Uterus (tissue), 4 donors: ENCODE results near the gene CENPO. TPM values are rescaled to one million over a fixed set of nuclear protein-coding genes. Genes with fewer than 3 reads are reported as not detected.

Experiments
- DNase-seq, 2 donors: peaks; one replicate each; pipeline ENCODE4 v3.0.0-alpha.2; 2019 to 2020
- H3K27ac ChIP-seq, 2 donors: fragments of 200-600 bp; sonication (generic); 1 replicate in 1 of 2; 2 replicates in 1 of 2; pipeline ENCODE4 v1.5.1; 2016 to 2018
- H3K27me3 ChIP-seq, 2 donors: fragments of 200-600 bp; sonication (generic); one replicate each; pipeline ENCODE4 v1.5.1; 2018 to 2019; ENCODE audit warnings: control low read depth in 1 of 2
- H3K36me3 ChIP-seq, 2 donors: fragments of 200-600 bp; sonication (generic); one replicate each; pipeline ENCODE4 v1.5.1; 2019; ENCODE audit warnings: control low read depth in 1 of 2
- H3K4me1 ChIP-seq, 2 donors: fragments of 200-600 bp; sonication (generic); one replicate each; pipeline ENCODE4 v1.5.1; 2018 to 2019; ENCODE audit warnings: control low read depth in 1 of 2
- H3K4me3 ChIP-seq, 2 donors: fragments of 200-600 bp; sonication (generic); 1 replicate in 1 of 2; 2 replicates in 1 of 2; pipeline ENCODE4 v1.5.1; 2018 to 2019; ENCODE audit warnings: mild to moderate bottlenecking in 1 of 2
- H3K9me3 ChIP-seq, 2 donors: fragments of 200-600 bp; sonication (generic); one replicate each; pipeline ENCODE4 v1.5.1; 2019; ENCODE audit warnings: control low read depth in 1 of 2
- CTCF ChIP-seq, 4 experiments: fragments of 200-600 bp in 2 of 4; fragments of 450-650 bp in 2 of 4; sonication (generic) in 2 of 4; IDR thresholded peaks; one replicate each; pipeline ENCODE4 v1.5.1; 2016 to 2019; ENCODE audit warnings: antibody characterized with exemption in 4 of 4, mild to moderate bottlenecking in 2 of 4, moderate library complexity in 1 of 4
- POLR2A ChIP-seq, 2 donors: fragments of 450-650 bp; IDR thresholded peaks; one replicate each; pipeline ENCODE4 v1.6.1; 2016; ENCODE audit warnings: antibody characterized with exemption in 2 of 2, mild to moderate bottlenecking in 1 of 2, moderate library complexity in 1 of 2
- intact Hi-C: fragments of 100-400 bp; cut with DNase I; formaldehyde crosslinking; loops from one replicate; pipeline ENCODE4 v1.15.1; 2023; ENCODE audit warnings: low total_unique reads
- total RNA-seq, 4 donors: library from RNA; depleted of rRNA in 3 of 4; stranded (reverse); fragments of >200 nt in 3 of 4; gene quantifications; one replicate each; pipeline versions ENCODE4 v1.1.0 to v1.2.4, GENCODE V29; 2014 to 2023
- donor health status: DM: yes; HTN: yes; CAD: no.

CENPO gene
- total RNA-seq, 4 donors from 2014 or later, result 1.0 to 16.0 (median 2.2) TPM

- H3K36me3 ChIP-seq, result no peaks in the 10 kb centered on the region
- H3K9me3 ChIP-seq, result no peaks in the 10 kb centered on the region
- H3K4me3 ChIP-seq, result no peak overlapping the region
- no peaks in the 10 kb centered on the region for H3K4me1 ChIP-seq
- H3K27ac ChIP-seq, result no peak overlapping the region
- peak in 1 of 2 donors; percentile 7 for DNase-seq
- TF ChIP-seq POLR2A (IDR thresholded peaks at IDR 0.05) (no peak), CTCF (IDR thresholded peaks at IDR 0.05) (no peak)
- intact Hi-C loops, result no loop called here
- no peaks in the 10 kb centered on the region for H3K27me3 ChIP-seq
Measured at GRCh38 chr2:24818721-24819167, 25.5 kb downstream of the CENPO start.

GRCh38 chr2:24819442-24820174, 26.4 kb downstream of the CENPO start:
- peak in 1 of 2 donors; percentile 12 for DNase-seq
- intact Hi-C loops, result no loop called here
- H3K4me1 ChIP-seq, result no peaks in the 10 kb centered on the region
- H3K27me3 ChIP-seq, result no peaks in the 10 kb centered on the region
- H3K9me3 ChIP-seq, result no peaks in the 10 kb centered on the region
- H3K4me3 ChIP-seq, result no peak overlapping the region
- no peak overlapping the region for H3K27ac ChIP-seq
- TF ChIP-seq POLR2A (IDR thresholded peaks at IDR 0.05) (no peak), CTCF (IDR thresholded peaks at IDR 0.05) (no peak)
- no peaks in the 10 kb centered on the region for H3K36me3 ChIP-seq

GRCh38 chr2:24820175-24820513, 26.9 kb downstream of the CENPO start:
- Histone ChIP-seq H3K27ac (no peak overlapping the region), H3K9me3 (no peaks in the 10 kb centered on the region), H3K27me3 (no peaks in the 10 kb centered on the region), H3K4me1 (no peaks in the 10 kb centered on the region), H3K36me3 (no peaks in the 10 kb centered on the region), H3K4me3 (no peak overlapping the region)
- intact Hi-C loops, result no loop called here
- TF ChIP-seq POLR2A (IDR thresholded peaks at IDR 0.05), result no peak
- no peak for TF ChIP-seq CTCF (IDR thresholded peaks at IDR 0.05)
- DNase-seq, result no peak

- Histone ChIP-seq H3K27ac (no peak overlapping the region), H3K4me1 (no peaks in the 10 kb centered on the region), H3K27me3 (no peaks in the 10 kb centered on the region), H3K36me3 (no peaks in the 10 kb centered on the region), H3K4me3 (no peak overlapping the region), H3K9me3 (no peaks in the 10 kb centered on the region)
- peak in 1 of 2 donors; percentile 9 for DNase-seq
- TF ChIP-seq POLR2A (IDR thresholded peaks at IDR 0.05) (no peak), CTCF (IDR thresholded peaks at IDR 0.05) (no peak)
- intact Hi-C loops, result no loop called here
Measured at GRCh38 chr2:24820598-24821432, 27.6 kb downstream of the CENPO start.

GRCh38 chr2:24821433-24821891, 28.2 kb downstream of the CENPO start:
- Histone ChIP-seq H3K36me3 (no peaks in the 10 kb centered on the region), H3K4me3 (no peak overlapping the region)
- DNase-seq, result peak in 1 of 2 donors; percentile 7

More at GRCh38 chr2:24821433-24821891, 28.2 kb downstream of the CENPO start:
- Histone ChIP-seq H3K4me1 (no peaks in the 10 kb centered on the region), H3K27me3 (no peaks in the 10 kb centered on the region), H3K9me3 (no peaks in the 10 kb centered on the region), H3K27ac (no peak overlapping the region)
- intact Hi-C loops, result no loop called here
- TF ChIP-seq CTCF (IDR thresholded peaks at IDR 0.05), result no peak
- TF ChIP-seq POLR2A (IDR thresholded peaks at IDR 0.05), result no peak
